ENCODE measurements around the gene FSTL3.
"Not testable (repeated sequence)": the region's sequence is repeated elsewhere in the genome, so short reads cannot be mapped to it uniquely, and the experiment has no call there.

The FSTL3 gene

GRCh38 chr19:709965-710571 is 33.9 kb downstream of the FSTL3 start:
- DNase-seq (ENCODE audit: low read depth in 3 of 3): no peak

GRCh38 chr19:710767-711166 is 34.6 kb downstream of the FSTL3 start:
- DNase-seq (ENCODE audit: low read depth in 3 of 3): no peak

- DNase-seq (ENCODE audit: low read depth in 3 of 3): no peak
These were observed 35.1 kb downstream of the FSTL3 start for GRCh38 chr19:711254-711653.

- DNase-seq (ENCODE audit: low read depth in 3 of 3): no peak
These were observed 39.2 kb downstream of the FSTL3 start for GRCh38 chr19:715347-715746.

- DNase-seq (ENCODE audit: low read depth in 3 of 3): no peak
These were observed 42.2 kb downstream of the FSTL3 start for GRCh38 chr19:718251-718951.

- no peak for DNase-seq (ENCODE audit: low read depth in 3 of 3)
These were observed 42.9 kb downstream of the FSTL3 start for GRCh38 chr19:718991-719512.

- no peak for DNase-seq (ENCODE audit: low read depth in 3 of 3)
These were observed 43.6 kb downstream of the FSTL3 start for GRCh38 chr19:719636-720344.

- DNase-seq (ENCODE audit: low read depth in 3 of 3): no peak
These were observed 44.4 kb downstream of the FSTL3 start for GRCh38 chr19:720345-721160.

- no peak for DNase-seq (ENCODE audit: low read depth in 3 of 3)
These were observed 46.4 kb downstream of the FSTL3 start for GRCh38 chr19:722553-723101.

- no peak for DNase-seq (ENCODE audit: low read depth in 3 of 3)
These were observed 47.1 kb downstream of the FSTL3 start for GRCh38 chr19:723247-723646.

GRCh38 chr19:723714-724113 is 47.5 kb downstream of the FSTL3 start:
- DNase-seq (ENCODE audit: low read depth in 3 of 3): no peak

- DNase-seq (ENCODE audit: low read depth in 3 of 3): no peak
These were observed 49.4 kb downstream of the FSTL3 start for GRCh38 chr19:725461-726089.

GRCh38 chr19:726993-727956 is 51.1 kb downstream of the FSTL3 start:
- DNase-seq (ENCODE audit: low read depth in 3 of 3): no peak

- DNase-seq (ENCODE audit: low read depth in 3 of 3): no peak
These were observed 51.8 kb downstream of the FSTL3 start for GRCh38 chr19:728011-728410.

- not testable (repeated sequence) for DNase-seq (ENCODE audit: low read depth in 3 of 3)
These were observed 53.4 kb downstream of the FSTL3 start for GRCh38 chr19:729564-729963.

GRCh38 chr19:729965-730668 is 53.9 kb downstream of the FSTL3 start:
- no peak for DNase-seq (ENCODE audit: low read depth in 3 of 3)

- no peak for DNase-seq (ENCODE audit: low read depth in 3 of 3)
These were observed 54.8 kb downstream of the FSTL3 start for GRCh38 chr19:731000-731399.

GRCh38 chr19:732148-733069 is 56.2 kb downstream of the FSTL3 start:
- no peak for DNase-seq (ENCODE audit: low read depth in 3 of 3)

All from stimulated activated CD4-positive, alpha-beta T cell treated with anti-CD3 and anti-CD28 coated beads, TNF-alpha, amount 100 ng/mL, for 4 hours (primary cell).